CD14-positive monocyte (primary cell): Measurements from ENCODE around the gene KIAA0513. TPM values are rescaled to one million over a fixed set of nuclear protein-coding genes. Genes with fewer than 3 reads are reported as not detected.

Source experiments
- DNase-seq, 3 donors: peaks; one replicate each; pipeline ENCODE4 v3.0.0-alpha.2; 2011 to 2022
- H2AFZ ChIP-seq: 2 replicates; pipeline ENCODE4 v1.6.0; 2012; ENCODE audit warnings: mild to moderate bottlenecking, low read depth, low read length, inconsistent platforms; ENCODE audit not compliant: insufficient read depth, poor library complexity, severe bottlenecking
- H3K27ac ChIP-seq, 2 donors: 1 replicate in 1 of 2; 2 replicates in 1 of 2; pipeline ENCODE4 v1.5.1; 2012 to 2013; ENCODE audit warnings: low read length in 2 of 2, control low read depth in 1 of 2, inconsistent platforms in 1 of 2, low read depth in 1 of 2, mild to moderate bottlenecking in 1 of 2
- H3K27me3 ChIP-seq, 2 donors: one replicate each; pipeline versions ENCODE4 v1.6.0 to v1.6.1; 2011 to 2013; ENCODE audit warnings: low read length in 2 of 2; ENCODE audit not compliant: control insufficient read depth in 2 of 2, insufficient read depth in 2 of 2
- H3K36me3 ChIP-seq, 2 donors: replicated peaks in 1 of 2; 1 replicate in 1 of 2; 2 replicates in 1 of 2; pipeline versions ENCODE4 v1.5.1 to v1.6.1; 2012 to 2013; ENCODE audit warnings: low read length in 2 of 2, control low read depth in 1 of 2, inconsistent platforms in 1 of 2, mild to moderate bottlenecking in 1 of 2; ENCODE audit not compliant: insufficient read depth in 2 of 2, control insufficient read depth in 1 of 2
- H3K4me1 ChIP-seq, 2 donors: 1 replicate in 1 of 2; 2 replicates in 1 of 2; pipeline versions ENCODE4 v1.5.1 to v1.6.1; 2012 to 2013; ENCODE audit warnings: low read length in 2 of 2, control low read depth in 1 of 2, inconsistent platforms in 1 of 2, mild to moderate bottlenecking in 1 of 2, moderate library complexity in 1 of 2; ENCODE audit not compliant: insufficient read depth in 2 of 2, control insufficient read depth in 1 of 2
- H3K4me2 ChIP-seq: replicated peaks from 2 replicates; pipeline ENCODE3; 2012; ENCODE audit warnings: low read length, moderate library complexity, mild to moderate bottlenecking; ENCODE audit not compliant: poor library complexity, severe bottlenecking; ENCODE audit errors: extremely low read depth
- H3K4me3 ChIP-seq, 3 experiments: fragments of 200-600 bp in 1 of 3; sonication (generic) in 1 of 3; replicated peaks in 1 of 3; 1 replicate in 2 of 3; 2 replicates in 1 of 3; pipeline ENCODE4 v1.5.1; 2011 to 2013; ENCODE audit warnings: low read length in 3 of 3, mild to moderate bottlenecking in 3 of 3, control low read depth in 2 of 3, low read depth in 2 of 3, inconsistent platforms in 1 of 3, moderate library complexity in 1 of 3
- H3K79me2 ChIP-seq: 2 replicates; pipeline ENCODE4 v1.6.0; 2012; ENCODE audit warnings: mild to moderate bottlenecking, control low read depth, inconsistent platforms, low read length, moderate library complexity; ENCODE audit not compliant: insufficient read depth
- H3K9ac ChIP-seq: 2 replicates; pipeline ENCODE4 v1.6.0; 2017; ENCODE audit warnings: low read length, mild to moderate bottlenecking; ENCODE audit not compliant: insufficient read depth, poor library complexity, severe bottlenecking
- H3K9me3 ChIP-seq, 2 donors: replicated peaks in 1 of 2; 1 replicate in 1 of 2; 2 replicates in 1 of 2; pipeline versions ENCODE4 v1.5.1 to v1.6.1; 2012 to 2013; ENCODE audit warnings: low read length in 2 of 2, control low read depth in 1 of 2; ENCODE audit not compliant: control insufficient read depth in 1 of 2, insufficient read depth in 1 of 2
- H4K20me1 ChIP-seq: 2 replicates; pipeline ENCODE4 v1.6.0; 2012; ENCODE audit warnings: mild to moderate bottlenecking, low read length, control low read depth, moderate library complexity; ENCODE audit not compliant: insufficient read depth
- H3K27ac Mint-ChIP-seq, 7 donors: one replicate each; pipeline ENCODE4 v1.8.0; 2020; ENCODE audit warnings: mild to moderate bottlenecking in 7 of 7, mixed read lengths in 7 of 7, moderate library complexity in 6 of 7, inconsistent platforms in 2 of 7
- H3K27me3 Mint-ChIP-seq, 3 donors: one replicate each; pipeline ENCODE4 v1.8.0; 2021 to 2022; ENCODE audit warnings: low read depth in 3 of 3, mild to moderate bottlenecking in 3 of 3, mixed read lengths in 3 of 3, moderate library complexity in 3 of 3, inconsistent platforms in 1 of 3
- H3K36me3 Mint-ChIP-seq, 2 donors: one replicate each; pipeline ENCODE4 v1.8.0; 2020; ENCODE audit warnings: mixed read lengths in 2 of 2, inconsistent platforms in 1 of 2, mild to moderate bottlenecking in 1 of 2
- H3K4me1 Mint-ChIP-seq: one replicate; pipeline ENCODE4 v1.8.0; 2020; ENCODE audit warnings: mild to moderate bottlenecking, mixed read lengths
- H3K4me3 Mint-ChIP-seq, 2 donors: one replicate each; pipeline ENCODE4 v1.8.0; 2020; ENCODE audit warnings: mild to moderate bottlenecking in 2 of 2, mixed read lengths in 2 of 2, moderate library complexity in 1 of 2
- H3K9me3 Mint-ChIP-seq, 7 donors: one replicate each; pipeline ENCODE4 v1.8.0; 2020 to 2022; ENCODE audit warnings: mixed read lengths in 7 of 7, mild to moderate bottlenecking in 6 of 7, moderate library complexity in 6 of 7, inconsistent platforms in 2 of 7
- CTCF ChIP-seq: fragments of 200-600 bp; IDR thresholded peaks from one replicate; pipeline ENCODE4 v1.8.0; 2022; ENCODE audit warnings: antibody characterized with exemption, mild to moderate bottlenecking
- WGBS: methylation state at CpG from one replicate; pipeline ENCODE4 v1.1.5; 2013; ENCODE audit warnings: missing lambda C conversion rate; ENCODE audit not compliant: insufficient coverage; 5-methylcytosine and 5-hydroxymethylcytosine counted together
- intact Hi-C, 2 donors: fragments of 100-400 bp; cut with micrococcal nuclease; formaldehyde crosslinking; loops; one replicate each; pipeline versions ENCODE4 v1.15.0 to v1.15.1; 2023
- polyA plus RNA-seq, 3 donors: library from polyadenylated mRNA; depleted of rRNA in 1 of 3; unstranded in 2 of 3; stranded (reverse) in 1 of 3; fragments of 300-500 nt in 2 of 3; fragments of >200 nt in 1 of 3; fragmentation: Illumina TruSeq in 2 of 3; gene quantifications; 1 replicate in 2 of 3; 2 replicates in 1 of 3; pipeline ENCODE4 v1.2.3, GENCODE V29; 2012 to 2021

The KIAA0513 gene
- polyA plus RNA-seq, 3 donors = 21.4 to 77.5 (median 32.7) TPM

GRCh38 chr16:85054948-85055492 is 27.4 kb downstream of the KIAA0513 start:
- Histone ChIP-seq H2AFZ (no peak overlapping the region), H3K9me3 (no peaks in the 10 kb centered on the region), H4K20me1 (peaks cover 60% of the 10 kb centered on the region), H3K4me2 (peak overlapping the region; percentile 72), H3K79me2 (peaks cover 90% of the 10 kb centered on the region), H3K27ac (peak overlapping the region; percentile 88 to 91), H3K4me1 (peaks cover 62 to 83% of the 10 kb centered on the region in 2 donors), H3K4me3 (peak overlapping the region; percentile 2 to 61 (median 6)), H3K27me3 (no peaks in the 10 kb centered on the region), H3K36me3 (peaks cover 35 to 47% of the 10 kb centered on the region in 2 donors), H3K9ac (peak overlapping the region; percentile 4)
- DNase-seq = no peak
- Mint-ChIP-seq H3K36me3 (peaks cover 53 to 67% of the 10 kb centered on the region in 2 donors), H3K9me3 (no peaks in the 10 kb centered on the region), H3K4me3 (peak overlapping the region; percentile 75 to 85), H3K4me1 (peaks cover 73% of the 10 kb centered on the region), H3K27me3 (peaks cover 0 to 5% (median 2%) of the 10 kb centered on the region in 3 donors), H3K27ac (peak overlapping the region; percentile 97 to 100 (median 98))
- 50% methylated on average over 2 of the region's 6 CpGs for WGBS
- no peak for TF ChIP-seq CTCF
- intact Hi-C loops = loop anchor here in 1 of 2 donors (2.0 kb wide), 1 partner anchor 26 kb away; no protein-coding TSS in a partner anchor

GRCh38 chr16:85055493-85056210 is 28.1 kb downstream of the KIAA0513 start:
- peak; percentile 94 to 96 (median 96) for DNase-seq
- peak overlapping the region; percentile 62 for H3K9ac ChIP-seq
- H3K36me3 ChIP-seq = peaks cover 35 to 47% of the 10 kb centered on the region in 2 donors
- H3K79me2 ChIP-seq = peaks cover 90% of the 10 kb centered on the region
- Mint-ChIP-seq H3K4me3 (peak overlapping the region; percentile 75 to 85), H3K36me3 (peaks cover 52 to 71% of the 10 kb centered on the region in 2 donors), H3K27ac (peak overlapping the region; percentile 97 to 100 (median 98)), H3K27me3 (peaks cover 0 to 5% (median 2%) of the 10 kb centered on the region in 3 donors), H3K9me3 (no peaks in the 10 kb centered on the region), H3K4me1 (peaks cover 75% of the 10 kb centered on the region)
- peaks cover 62 to 83% of the 10 kb centered on the region in 2 donors for H3K4me1 ChIP-seq
- no peaks in the 10 kb centered on the region for H3K27me3 ChIP-seq
- peak overlapping the region; percentile 29 for H2AFZ ChIP-seq
- H3K27ac ChIP-seq = peak overlapping the region; percentile 88 to 91
- H3K9me3 ChIP-seq = no peaks in the 10 kb centered on the region
- WGBS = 2% methylated on average over 11 of the region's 14 CpGs
- H4K20me1 ChIP-seq = peaks cover 54% of the 10 kb centered on the region
- intact Hi-C loops = loop anchor here in 1 of 2 donors (2.0 kb wide), 1 partner anchor 27 kb away; no protein-coding TSS in a partner anchor
- no peak for TF ChIP-seq CTCF
- H3K4me2 ChIP-seq = peak overlapping the region; percentile 72
- H3K4me3 ChIP-seq = peak overlapping the region in 2 of 3 experiments; percentile 15 to 61
